OCI-LY7 (cell line): ENCODE measurements around the gene TRIM26. TPM values are rescaled to one million over a fixed set of nuclear protein-coding genes. Genes with fewer than 3 reads are reported as not detected.

Experiments used
- BruUV-seq: library from RNA; stranded (reverse); fragments of 400-500 nt; replicated peaks from 2 replicates; lab custom pipeline; 2021; lab: Mats Ljungman, UMichigan
- CTCF ChIA-PET: fragments of 300-600 bp; sonication (Branson Sonifier 250); formaldehyde crosslinking; loops from one replicate; lab custom pipeline; 2022; ENCODE audit warnings: antibody characterized with exemption; ENCODE audit not compliant: unreplicated experiment; lab: Charles Lee
- POLR2A ChIA-PET: fragments of 300-600 bp; sonication (Branson Sonifier 250); formaldehyde crosslinking; loops from one replicate; lab custom pipeline; 2022; ENCODE audit warnings: antibody characterized with exemption; lab: Charles Lee
- DNase-seq: peaks from one replicate; pipeline ENCODE4 v3.0.0-alpha.2; 2015; ENCODE audit warnings: low spot score
- H2AFZ ChIP-seq: fragments of 200-600 bp; sonication (generic), shearing (Covaris generic); 2 replicates; pipeline ENCODE4 v1.6.1; 2014; ENCODE audit warnings: mild to moderate bottlenecking, antibody characterized with exemption, low read length, moderate library complexity
- H3K27ac ChIP-seq: fragments of 200-600 bp; sonication (generic); 2 replicates; pipeline ENCODE4 v1.5.1; 2014; ENCODE audit warnings: mixed run types, low read depth, mild to moderate bottlenecking, moderate library complexity, low read length, inconsistent platforms; ENCODE audit not compliant: poor library complexity, severe bottlenecking
- H3K36me3 ChIP-seq: fragments of 200-600 bp; sonication (generic); 2 replicates; pipeline ENCODE4 v1.6.1; 2014; ENCODE audit warnings: mild to moderate bottlenecking, antibody characterized with exemption, low read length, moderate library complexity, mixed read lengths; ENCODE audit not compliant: insufficient read depth
- H3K4me1 ChIP-seq: fragments of 200-600 bp; sonication (generic); 2 replicates; pipeline ENCODE4 v1.5.1; 2014; ENCODE audit warnings: mild to moderate bottlenecking, low read length; ENCODE audit not compliant: insufficient read depth, poor library complexity, severe bottlenecking
- H3K4me2 ChIP-seq: fragments of 200-600 bp; sonication (generic); 2 replicates; pipeline ENCODE4 v1.6.1; 2014; ENCODE audit warnings: mild to moderate bottlenecking, low read length
- H3K4me3 ChIP-seq: fragments of 200-600 bp; sonication (generic); 2 replicates; pipeline ENCODE4 v1.5.1; 2014; ENCODE audit warnings: mild to moderate bottlenecking, low read depth, low read length; ENCODE audit not compliant: poor library complexity, severe bottlenecking
- H3K79me2 ChIP-seq: fragments of 200-600 bp; sonication (generic); 2 replicates; pipeline ENCODE4 v1.6.1; 2016; ENCODE audit warnings: low read depth, mild to moderate bottlenecking, low read length, moderate library complexity, mixed read lengths; ENCODE audit not compliant: insufficient read depth
- H3K9me2 ChIP-seq: fragments of 200-600 bp; sonication (generic); 2 replicates; pipeline ENCODE4 v1.6.1; 2016; ENCODE audit warnings: mild to moderate bottlenecking, low read length, mixed read lengths; ENCODE audit not compliant: insufficient read depth
- H3K9me3 ChIP-seq: fragments of 200-600 bp; sonication (generic); 2 replicates; pipeline ENCODE4 v1.6.1; 2014; ENCODE audit warnings: mild to moderate bottlenecking, mixed run types, low read length, mixed read lengths
- H4K20me1 ChIP-seq: fragments of 200-600 bp; sonication (generic); 2 replicates; pipeline ENCODE4 v1.6.1; 2014; ENCODE audit warnings: mild to moderate bottlenecking, antibody characterized with exemption, low read length, moderate library complexity, mixed read lengths; ENCODE audit not compliant: insufficient read depth
- EZH2phosphoT487 ChIP-seq: fragments of 200-600 bp; sonication (generic); IDR thresholded peaks from 2 replicates; pipeline ENCODE4 v1.6.1; 2018; ENCODE audit warnings: low read depth, borderline replicate concordance, mild to moderate bottlenecking, mixed run types, antibody characterized with exemption, low read length, moderate library complexity, mixed read lengths
- intact Hi-C: fragments of 100-400 bp; cut with micrococcal nuclease; formaldehyde crosslinking; loops from one replicate; pipeline ENCODE4 v1.10.0; 2022; ENCODE audit not compliant: unreplicated experiment
- total RNA-seq, 2 experiments: library from RNA; depleted of rRNA in 1 of 2; stranded (reverse); fragments of >200 nt in 1 of 2; shearing (Covaris generic) in 1 of 2; gene quantifications; 2 replicates each; pipeline ENCODE4 v1.2.3, GENCODE V29; 2014 to 2022
- TF ChIP-seq, protein P1 (sequence below): fragments of 200-600 bp; sonication (generic); conservative IDR thresholded peaks from 2 replicates; pipeline ENCODE4 v1.5.1; 2014; ENCODE audit warnings: mild to moderate bottlenecking, antibody characterized with exemption, low read length, moderate library complexity, mixed read lengths

TRIM26 gene
- total RNA-seq, 2 experiments from 2014 or later, result 53.2 to 53.3 TPM

DNA sequence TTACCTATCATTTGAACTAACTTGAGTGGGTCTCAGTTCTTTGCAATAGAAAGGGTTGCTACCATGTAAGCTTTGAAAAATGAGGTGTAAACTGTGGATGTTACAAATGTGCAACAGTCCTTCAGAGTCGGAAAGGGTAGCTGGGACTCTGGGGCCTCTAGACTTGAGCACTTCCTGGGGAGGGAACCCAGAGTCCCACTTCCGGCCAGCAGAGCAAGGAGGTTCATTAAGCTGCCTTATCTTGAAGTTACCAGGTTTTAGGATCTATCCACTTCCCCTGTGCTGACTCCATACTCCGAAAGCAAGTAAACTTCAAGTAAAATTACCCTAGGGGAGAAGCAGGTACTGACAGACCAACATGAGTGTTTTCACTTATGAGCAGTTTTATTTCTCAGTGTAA, 61.6 kb downstream of the TRIM26 start:
- DNase-seq, result no peak
- no peak overlapping the region for H3K4me3 ChIP-seq
- H3K36me3 ChIP-seq, result no peaks in the 10 kb centered on the region
- H3K4me2 ChIP-seq, result no peak overlapping the region
- no peak overlapping the region for H2AFZ ChIP-seq
- ChIA-PET CTCF (no interaction called here), POLR2A (interaction anchor here (1.3 kb wide), 1 partner anchor 47 kb away, joined by 3 read pairs; no protein-coding TSS in a partner anchor)
- intact Hi-C loops, result no loop called here
- no peaks in the 10 kb centered on the region for H3K9me2 ChIP-seq
- H3K79me2 ChIP-seq, result no peaks in the 10 kb centered on the region
- H4K20me1 ChIP-seq, result no peaks in the 10 kb centered on the region
- no peak overlapping the region for H3K27ac ChIP-seq
- BruUV-seq, result no TSS peak
- TF ChIP-seq, protein P1, sequence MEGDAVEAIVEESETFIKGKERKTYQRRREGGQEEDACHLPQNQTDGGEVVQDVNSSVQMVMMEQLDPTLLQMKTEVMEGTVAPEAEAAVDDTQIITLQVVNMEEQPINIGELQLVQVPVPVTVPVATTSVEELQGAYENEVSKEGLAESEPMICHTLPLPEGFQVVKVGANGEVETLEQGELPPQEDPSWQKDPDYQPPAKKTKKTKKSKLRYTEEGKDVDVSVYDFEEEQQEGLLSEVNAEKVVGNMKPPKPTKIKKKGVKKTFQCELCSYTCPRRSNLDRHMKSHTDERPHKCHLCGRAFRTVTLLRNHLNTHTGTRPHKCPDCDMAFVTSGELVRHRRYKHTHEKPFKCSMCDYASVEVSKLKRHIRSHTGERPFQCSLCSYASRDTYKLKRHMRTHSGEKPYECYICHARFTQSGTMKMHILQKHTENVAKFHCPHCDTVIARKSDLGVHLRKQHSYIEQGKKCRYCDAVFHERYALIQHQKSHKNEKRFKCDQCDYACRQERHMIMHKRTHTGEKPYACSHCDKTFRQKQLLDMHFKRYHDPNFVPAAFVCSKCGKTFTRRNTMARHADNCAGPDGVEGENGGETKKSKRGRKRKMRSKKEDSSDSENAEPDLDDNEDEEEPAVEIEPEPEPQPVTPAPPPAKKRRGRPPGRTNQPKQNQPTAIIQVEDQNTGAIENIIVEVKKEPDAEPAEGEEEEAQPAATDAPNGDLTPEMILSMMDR, result no peak
- TF ChIP-seq EZH2phosphoT487, result no peak
- no peaks in the 10 kb centered on the region for H3K4me1 ChIP-seq
- H3K9me3 ChIP-seq, result no peaks in the 10 kb centered on the region

DNA sequence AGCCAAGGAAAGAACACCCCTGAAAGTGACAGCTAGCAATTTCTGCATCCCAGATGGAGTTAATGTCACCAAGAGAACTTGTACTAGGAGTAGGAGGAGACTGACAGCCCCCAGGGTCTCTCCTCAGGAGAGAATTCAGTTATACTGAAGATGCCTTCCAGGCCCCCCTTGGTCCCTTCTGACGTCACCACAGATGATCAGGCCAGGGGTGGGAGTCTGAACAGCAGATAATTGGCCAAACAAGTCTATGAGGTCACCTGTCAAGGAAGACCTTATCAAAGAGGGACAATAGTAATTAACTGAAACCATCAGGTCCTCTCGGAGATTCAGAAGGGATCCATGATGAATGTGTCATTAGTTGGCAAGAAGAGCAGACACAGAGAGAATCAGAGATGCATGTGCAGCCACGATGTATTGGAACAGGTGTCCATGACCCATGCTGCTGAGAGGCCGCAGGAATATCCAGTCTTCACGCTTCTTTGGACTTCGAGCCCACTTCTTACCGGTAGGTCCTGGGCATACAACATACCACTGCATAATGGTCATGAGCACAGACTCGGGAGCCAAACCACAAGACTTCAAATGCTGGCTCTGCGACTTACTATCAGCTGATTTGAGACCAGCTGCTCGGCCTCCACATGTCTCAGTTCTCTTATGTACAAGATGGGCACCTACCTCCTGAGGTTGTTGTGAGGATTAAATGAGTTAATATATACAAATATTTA, 62.4 kb downstream of the TRIM26 start:
- Histone ChIP-seq H3K9me3 (no peaks in the 10 kb centered on the region), H3K4me2 (no peak overlapping the region), H3K36me3 (no peaks in the 10 kb centered on the region), H3K4me3 (no peak overlapping the region), H3K27ac (no peak overlapping the region), H4K20me1 (no peaks in the 10 kb centered on the region), H3K4me1 (no peaks in the 10 kb centered on the region), H2AFZ (no peak overlapping the region), H3K79me2 (no peaks in the 10 kb centered on the region), H3K9me2 (no peaks in the 10 kb centered on the region)
- intact Hi-C loops, result no loop called here
- ChIA-PET CTCF (no interaction called here), POLR2A (no interaction called here)
- BruUV-seq, result no TSS peak
- TF ChIP-seq, protein P1, result no peak
- TF ChIP-seq EZH2phosphoT487, result no peak
- DNase-seq, result no peak

DNA sequence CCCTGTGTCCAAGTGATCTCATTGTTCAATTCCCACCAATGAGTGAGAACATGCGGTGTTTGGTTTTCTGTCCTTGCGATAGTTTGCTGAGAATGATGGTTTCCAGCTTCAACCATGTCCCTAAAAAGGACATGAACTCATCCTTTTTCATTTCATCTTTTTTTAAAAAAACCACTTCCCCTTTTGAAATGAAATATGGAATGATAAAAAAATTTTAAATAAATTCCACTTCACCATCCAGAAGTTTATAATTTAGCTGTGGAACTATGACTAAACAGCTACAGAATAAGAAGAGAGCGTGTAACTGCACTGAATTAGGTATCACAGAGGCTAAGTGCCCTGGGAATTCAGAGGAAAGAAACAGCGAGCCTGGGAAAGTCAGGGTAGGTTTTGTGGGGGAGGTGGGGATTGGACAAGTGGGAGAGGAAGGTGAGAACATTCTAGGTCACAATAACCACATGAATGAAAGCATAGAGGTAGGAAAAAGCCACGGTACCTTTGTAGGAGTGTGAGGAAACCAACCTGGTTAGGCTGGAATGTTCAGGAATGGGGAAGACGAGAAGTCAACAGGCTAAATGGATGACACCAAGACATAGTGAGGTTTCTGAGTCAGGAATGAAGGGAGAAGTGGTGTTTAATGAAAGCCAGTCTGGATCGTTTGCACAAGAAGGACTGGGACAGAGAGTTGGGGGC, 63.2 kb downstream of the TRIM26 start:
- Histone ChIP-seq H3K36me3 (no peaks in the 10 kb centered on the region), H3K9me3 (no peaks in the 10 kb centered on the region), H3K4me2 (no peak overlapping the region), H3K79me2 (no peaks in the 10 kb centered on the region), H3K4me1 (no peaks in the 10 kb centered on the region), H3K4me3 (no peak overlapping the region), H4K20me1 (no peaks in the 10 kb centered on the region), H2AFZ (no peak overlapping the region), H3K27ac (no peak overlapping the region), H3K9me2 (no peaks in the 10 kb centered on the region)
- no TSS peak for BruUV-seq
- DNase-seq, result no peak
- TF ChIP-seq EZH2phosphoT487, result no peak
- TF ChIP-seq, protein P1, result no peak
- ChIA-PET CTCF (no interaction called here), POLR2A (no interaction called here)
- intact Hi-C loops, result no loop called here
